Measurements from ENCODE around the gene FAM168B.

Gene FAM168B

DNA sequence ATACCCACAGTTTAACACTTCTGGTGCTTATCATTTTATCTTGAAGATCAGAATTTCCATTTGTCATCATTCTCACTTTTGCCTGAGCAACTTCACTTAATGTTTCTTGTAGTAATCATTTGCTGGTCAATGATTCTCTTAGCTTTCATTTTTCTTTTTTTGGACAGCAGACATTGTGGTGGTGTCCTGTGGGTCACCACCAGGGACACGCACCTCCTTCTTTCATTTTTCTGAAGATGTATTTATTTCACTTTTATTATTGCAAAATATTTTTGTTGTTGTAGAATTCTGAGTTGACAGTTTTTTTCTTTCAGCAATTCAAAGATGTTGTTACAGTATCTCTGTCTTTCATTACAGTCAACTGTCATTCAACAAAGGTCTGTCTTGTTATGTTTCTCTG is 84.3 kb downstream of the FAM168B start:
- DNase-seq (ENCODE audit: low read depth in 2 of 2): no peak
- TF ChIP-seq, protein P1, sequence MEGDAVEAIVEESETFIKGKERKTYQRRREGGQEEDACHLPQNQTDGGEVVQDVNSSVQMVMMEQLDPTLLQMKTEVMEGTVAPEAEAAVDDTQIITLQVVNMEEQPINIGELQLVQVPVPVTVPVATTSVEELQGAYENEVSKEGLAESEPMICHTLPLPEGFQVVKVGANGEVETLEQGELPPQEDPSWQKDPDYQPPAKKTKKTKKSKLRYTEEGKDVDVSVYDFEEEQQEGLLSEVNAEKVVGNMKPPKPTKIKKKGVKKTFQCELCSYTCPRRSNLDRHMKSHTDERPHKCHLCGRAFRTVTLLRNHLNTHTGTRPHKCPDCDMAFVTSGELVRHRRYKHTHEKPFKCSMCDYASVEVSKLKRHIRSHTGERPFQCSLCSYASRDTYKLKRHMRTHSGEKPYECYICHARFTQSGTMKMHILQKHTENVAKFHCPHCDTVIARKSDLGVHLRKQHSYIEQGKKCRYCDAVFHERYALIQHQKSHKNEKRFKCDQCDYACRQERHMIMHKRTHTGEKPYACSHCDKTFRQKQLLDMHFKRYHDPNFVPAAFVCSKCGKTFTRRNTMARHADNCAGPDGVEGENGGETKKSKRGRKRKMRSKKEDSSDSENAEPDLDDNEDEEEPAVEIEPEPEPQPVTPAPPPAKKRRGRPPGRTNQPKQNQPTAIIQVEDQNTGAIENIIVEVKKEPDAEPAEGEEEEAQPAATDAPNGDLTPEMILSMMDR (IDR thresholded peaks at IDR 0.05; ENCODE audit: low read depth, low read length): peak; percentile 2
- no peak overlapping the region for H3K4me3 ChIP-seq (replicated peaks in 1 of 2; ENCODE audit: low read depth in 2 of 2, low read length in 2 of 2)

DNA sequence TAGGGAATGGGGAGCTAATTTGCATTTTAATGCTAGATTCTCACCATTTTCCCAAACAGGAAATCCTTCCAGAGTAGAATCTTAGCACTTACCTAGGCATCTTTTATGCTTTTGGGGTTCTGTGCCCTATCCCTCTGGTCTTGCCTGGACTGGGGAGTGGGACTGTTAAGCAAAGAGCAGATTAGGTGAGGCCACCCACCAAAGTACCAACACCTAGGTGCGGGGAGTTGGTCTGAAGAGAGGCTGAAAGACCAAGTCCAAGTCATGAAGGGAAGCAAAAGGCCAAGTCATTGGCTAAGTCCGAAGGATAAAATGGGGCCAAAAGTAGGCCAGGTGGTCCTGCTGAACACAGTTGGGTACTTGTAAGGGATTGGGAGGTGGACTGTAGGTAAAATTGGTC is 86.7 kb downstream of the FAM168B start:
- no peak for DNase-seq (ENCODE audit: low read depth in 2 of 2)
- TF ChIP-seq, protein P1 (IDR thresholded peaks at IDR 0.05; ENCODE audit: low read depth, low read length): no peak
- no peak overlapping the region for H3K4me3 ChIP-seq (replicated peaks in 1 of 2; ENCODE audit: low read depth in 2 of 2, low read length in 2 of 2)

DNA sequence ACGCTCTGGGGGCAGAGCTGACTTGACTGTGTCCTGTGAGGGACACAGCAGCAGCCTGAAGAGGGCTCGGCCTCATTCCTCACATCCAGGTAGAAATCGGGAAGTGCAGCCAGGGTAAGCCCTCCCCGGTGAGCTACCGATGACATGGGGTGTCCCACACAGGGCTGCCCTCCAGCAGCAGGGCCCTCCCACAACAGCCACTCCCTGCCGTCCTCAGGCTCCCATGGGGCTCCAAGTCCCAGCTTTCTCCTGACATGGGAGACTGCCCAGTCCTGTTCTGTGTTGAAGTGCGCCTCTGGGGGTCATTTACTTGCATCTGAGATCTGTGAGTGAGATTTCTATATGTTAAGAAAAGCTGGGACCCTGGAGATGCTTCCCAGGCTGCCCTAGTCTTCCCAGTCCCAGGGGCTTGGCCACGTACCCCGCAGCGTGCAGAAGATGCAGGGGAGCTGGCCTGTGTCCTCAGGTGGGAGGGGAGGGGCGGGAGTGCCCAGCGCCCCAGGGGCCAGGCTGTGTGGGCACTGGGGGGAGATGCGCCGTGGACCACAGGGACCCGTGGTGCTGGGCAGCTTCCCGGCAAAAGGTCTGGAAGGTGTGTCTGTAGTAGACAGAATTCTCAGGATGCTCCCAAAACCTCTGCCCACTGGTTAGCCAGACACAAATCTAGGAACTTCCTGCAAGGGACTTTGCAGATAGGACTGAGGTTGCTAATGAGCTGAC is 87.9 kb downstream of the FAM168B start:
- no peak for DNase-seq (ENCODE audit: low read depth in 2 of 2)
- TF ChIP-seq, protein P1 (IDR thresholded peaks at IDR 0.05; ENCODE audit: low read depth, low read length): no peak
- H3K4me3 ChIP-seq (replicated peaks in 1 of 2; ENCODE audit: low read depth in 2 of 2, low read length in 2 of 2): no peak overlapping the region

DNA sequence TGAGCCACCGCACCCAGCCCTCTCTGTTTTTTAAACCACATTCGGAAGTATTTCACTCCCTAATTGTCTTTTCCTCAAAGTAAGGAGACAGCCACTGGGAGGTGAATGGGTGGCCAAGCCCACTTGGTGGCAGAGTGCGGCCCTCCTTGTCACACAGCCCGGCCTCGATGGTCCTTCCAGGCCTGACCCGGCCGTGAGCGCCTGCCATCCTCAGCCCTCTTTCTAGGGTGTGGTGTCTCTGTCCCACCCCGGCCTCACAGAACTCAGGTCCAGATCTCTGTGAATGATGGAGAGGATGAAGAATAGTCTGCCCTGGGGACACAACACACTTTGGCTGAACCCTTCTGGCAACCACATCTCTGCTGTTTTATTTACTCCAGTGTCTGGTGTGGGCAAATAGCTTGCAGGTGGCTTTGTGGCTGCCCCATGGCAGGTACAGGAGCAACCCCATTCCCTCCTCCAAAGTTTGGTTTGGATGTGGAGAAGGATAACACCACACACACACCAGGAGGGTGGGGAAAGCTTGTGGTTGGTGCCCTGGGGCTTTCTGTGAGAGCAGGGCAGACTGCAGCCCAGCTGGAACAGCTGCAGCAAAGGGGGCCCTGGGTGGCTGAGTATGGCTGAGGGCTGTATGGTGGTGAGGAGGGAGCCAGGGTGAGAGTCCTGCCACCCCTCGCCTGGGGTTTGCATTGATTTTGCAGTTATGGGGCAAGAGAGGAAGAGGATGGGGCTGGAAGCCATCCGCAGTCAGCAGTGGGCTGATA is 88.6 kb downstream of the FAM168B start:
- no peak overlapping the region for H3K4me3 ChIP-seq (replicated peaks in 1 of 2; ENCODE audit: low read depth in 2 of 2, low read length in 2 of 2)
- no peak for DNase-seq (ENCODE audit: low read depth in 2 of 2)
- TF ChIP-seq, protein P1 (IDR thresholded peaks at IDR 0.05; ENCODE audit: low read depth, low read length): no peak

DNA sequence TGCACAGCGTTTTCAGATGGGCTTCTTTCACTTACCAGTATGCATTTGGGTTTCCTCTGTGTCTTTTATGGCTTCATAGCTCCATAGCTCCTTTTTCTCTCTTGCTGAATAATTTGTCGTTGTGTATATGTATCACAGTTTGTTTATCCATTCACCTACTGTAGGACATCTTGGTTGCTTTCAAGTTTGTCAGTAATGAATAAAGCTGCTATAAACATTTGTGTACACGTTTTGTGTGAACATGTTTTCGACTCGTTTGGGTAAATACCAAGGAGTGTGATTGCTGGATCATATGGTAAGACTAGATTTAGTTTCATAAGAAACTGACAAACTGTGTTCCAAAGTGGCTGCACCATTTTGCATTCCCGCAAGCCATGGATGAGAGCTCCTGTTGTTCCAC is 94.7 kb downstream of the FAM168B start:
- TF ChIP-seq, protein P1 (IDR thresholded peaks at IDR 0.05; ENCODE audit: low read depth, low read length): no peak
- DNase-seq (ENCODE audit: low read depth in 2 of 2): no peak
- H3K4me3 ChIP-seq (replicated peaks in 1 of 2; ENCODE audit: low read depth in 2 of 2, low read length in 2 of 2): no peak overlapping the region

All from cardiac fibroblast (primary cell).